ENCODE measurements around the gene SYCE3. TPM values are rescaled to one million over a fixed set of nuclear protein-coding genes. Genes with fewer than 3 reads are reported as not detected.
A peak's percentile ranks its signal among the peaks of the same experiment; 100 is the strongest.

The SYCE3 gene
- total RNA-seq, 2 experiments from 2014 or later: 0.87 to 1.0 TPM

- Mint-ChIP-seq H3K36me3 (peaks cover 21% of the 10 kb centered on the region), H3K4me3 (no peak overlapping the region), H3K4me1 (ENCODE audit: low read depth) (peaks cover 7% of the 10 kb centered on the region), H3K27ac (no peak overlapping the region), H3K27me3 (no peaks in the 10 kb centered on the region), H3K9me3 (no peaks in the 10 kb centered on the region)
- POLR2A ChIA-PET: no interaction called here
- CTCF ChIA-PET: interaction anchor here (1.4 kb wide), 1 partner anchor 10 kb away, joined by 4 read pairs; no protein-coding TSS in a partner anchor
- intact Hi-C loops (cut with micrococcal nuclease): no loop called here
- DNase-seq: no peak
Observed at GRCh38 chr22:50572965-50573364, 10.2 kb upstream of the SYCE3 start.

GRCh38 chr22:50571264-50572175, 8.8 kb upstream of the SYCE3 start:
- H3K9me3 Mint-ChIP-seq: no peaks in the 10 kb centered on the region
- no peak overlapping the region for H3K4me3 Mint-ChIP-seq
- no peaks in the 10 kb centered on the region for H3K4me1 Mint-ChIP-seq (ENCODE audit: low read depth)
- intact Hi-C loops (cut with micrococcal nuclease): no loop called here
- DNase-seq: no peak
- H3K36me3 Mint-ChIP-seq: peaks cover 19% of the 10 kb centered on the region
- no peaks in the 10 kb centered on the region for H3K27me3 Mint-ChIP-seq
- CTCF ChIA-PET: interaction anchor here (0.6 to 1.1 kb wide), 3 partner anchors 9 to 56 kb away, joined by 3 to 4 read pairs (median 3); partner anchors contain the start of genes SCO2 and SYCE3
- POLR2A ChIA-PET: interaction anchor here (0.6 to 1.5 kb wide), 2 partner anchors 9 to 34 kb away, joined by 3 to 4 read pairs; partner anchors contain the start of gene SYCE3
- H3K27ac Mint-ChIP-seq: no peak overlapping the region

GRCh38 chr22:50570861-50571260, 8.1 kb upstream of the SYCE3 start:
- ChIA-PET POLR2A (no interaction called here), CTCF (no interaction called here)
- intact Hi-C loops (cut with micrococcal nuclease): no loop called here
- H3K36me3 Mint-ChIP-seq: peaks cover 19% of the 10 kb centered on the region
- no peaks in the 10 kb centered on the region for H3K4me1 Mint-ChIP-seq (ENCODE audit: low read depth)
- H3K4me3 Mint-ChIP-seq: no peak overlapping the region
- no peaks in the 10 kb centered on the region for H3K27me3 Mint-ChIP-seq
- no peaks in the 10 kb centered on the region for H3K9me3 Mint-ChIP-seq
- H3K27ac Mint-ChIP-seq: no peak overlapping the region
- DNase-seq: no peak

GRCh38 chr22:50569896-50570535, 7.3 kb upstream of the SYCE3 start:
- H3K4me1 Mint-ChIP-seq (ENCODE audit: low read depth): no peaks in the 10 kb centered on the region
- POLR2A ChIA-PET: interaction anchor here (1.3 kb wide), 1 partner anchor 52 kb away, joined by 3 read pairs; no protein-coding TSS in a partner anchor
- CTCF ChIA-PET: no interaction called here

GRCh38 chr22:50569041-50569459, 6.3 kb upstream of the SYCE3 start:
- Mint-ChIP-seq H3K9me3 (no peaks in the 10 kb centered on the region), H3K4me1 (ENCODE audit: low read depth) (no peaks in the 10 kb centered on the region)

More at GRCh38 chr22:50569896-50570535, 7.3 kb upstream of the SYCE3 start:
- Mint-ChIP-seq H3K27me3 (no peaks in the 10 kb centered on the region), H3K9me3 (no peaks in the 10 kb centered on the region), H3K27ac (no peak overlapping the region), H3K4me3 (no peak overlapping the region), H3K36me3 (peaks cover 19% of the 10 kb centered on the region)
- no peak for DNase-seq
- intact Hi-C loops (cut with micrococcal nuclease): loop anchor here (10.0 kb wide), 1 partner anchor 45 kb away; no protein-coding TSS in a partner anchor

GRCh38 chr22:50568626-50569025, 5.9 kb upstream of the SYCE3 start:
- H3K36me3 Mint-ChIP-seq: peaks cover 19% of the 10 kb centered on the region
- DNase-seq: no peak
- intact Hi-C loops (cut with micrococcal nuclease): loop anchor here (10.0 kb wide), 1 partner anchor 46 kb away; no protein-coding TSS in a partner anchor
- H3K4me3 Mint-ChIP-seq: no peak overlapping the region
- H3K9me3 Mint-ChIP-seq: no peaks in the 10 kb centered on the region
- ChIA-PET POLR2A (interaction anchor here (1.3 kb wide), 1 partner anchor 53 kb away, joined by 3 read pairs; no protein-coding TSS in a partner anchor), CTCF (interaction anchor here (1.1 kb wide), 1 partner anchor 53 kb away, joined by 3 read pairs; no protein-coding TSS in a partner anchor)
- H3K27me3 Mint-ChIP-seq: no peaks in the 10 kb centered on the region
- peaks cover 3% of the 10 kb centered on the region for H3K4me1 Mint-ChIP-seq (ENCODE audit: low read depth)
- H3K27ac Mint-ChIP-seq: no peak overlapping the region

More at GRCh38 chr22:50569041-50569459, 6.3 kb upstream of the SYCE3 start:
- no peak overlapping the region for H3K27ac Mint-ChIP-seq
- CTCF ChIA-PET: interaction anchor here (1.1 kb wide), 1 partner anchor 52 kb away, joined by 3 read pairs; no protein-coding TSS in a partner anchor
- no peak for DNase-seq
- H3K36me3 Mint-ChIP-seq: peaks cover 19% of the 10 kb centered on the region
- POLR2A ChIA-PET: interaction anchor here (0.6 to 1.3 kb wide), 2 partner anchors 44 to 52 kb away, joined by 3 read pairs; partner anchors contain the start of gene SCO2
- H3K27me3 Mint-ChIP-seq: no peaks in the 10 kb centered on the region
- H3K4me3 Mint-ChIP-seq: no peak overlapping the region
- intact Hi-C loops (cut with micrococcal nuclease): loop anchor here (10.0 kb wide), 1 partner anchor 46 kb away; no protein-coding TSS in a partner anchor

GRCh38 chr22:50567721-50568252, 5.1 kb upstream of the SYCE3 start:
- H3K9me3 Mint-ChIP-seq: no peaks in the 10 kb centered on the region
- H3K4me3 Mint-ChIP-seq: no peak overlapping the region
- peaks cover 10% of the 10 kb centered on the region for H3K4me1 Mint-ChIP-seq (ENCODE audit: low read depth)
- ChIA-PET CTCF (interaction anchor here (0.6 kb wide), 1 partner anchor 71 kb away, joined by 3 read pairs; no protein-coding TSS in a partner anchor), POLR2A (no interaction called here)
- intact Hi-C loops (cut with micrococcal nuclease): loop anchor here (10.0 kb wide), 1 partner anchor 47 kb away; no protein-coding TSS in a partner anchor
- H3K36me3 Mint-ChIP-seq: peaks cover 19% of the 10 kb centered on the region
- no peak overlapping the region for H3K27ac Mint-ChIP-seq
- no peaks in the 10 kb centered on the region for H3K27me3 Mint-ChIP-seq
- DNase-seq: no peak

GRCh38 chr22:50564289-50564688, 1.6 kb upstream of the SYCE3 start:
- Mint-ChIP-seq H3K27ac (no peak overlapping the region), H3K9me3 (no peaks in the 10 kb centered on the region), H3K4me3 (no peak overlapping the region), H3K27me3 (no peaks in the 10 kb centered on the region), H3K4me1 (ENCODE audit: low read depth) (peaks cover 15% of the 10 kb centered on the region), H3K36me3 (peaks cover 5% of the 10 kb centered on the region)
- intact Hi-C loops (cut with micrococcal nuclease): loop anchor here (10.0 kb wide), 1 partner anchor 51 kb away; no protein-coding TSS in a partner anchor
- POLR2A ChIA-PET: interaction anchor here (1.2 to 2.9 kb wide), 4 partner anchors 13 to 57 kb away, joined by 6 to 13 read pairs (median 7); partner anchors contain the start of gene SCO2
- CTCF ChIA-PET: interaction anchor here (0.5 to 4.6 kb wide), 7 partner anchors 8 to 57 kb away, joined by 3 to 71 read pairs (median 4); partner anchors contain the start of genes NCAPH2, SCO2 and TYMP
- DNase-seq: no peak

GRCh38 chr22:50563413-50564160, 868 bp upstream of the SYCE3 start:
- H3K36me3 Mint-ChIP-seq: peaks cover 2% of the 10 kb centered on the region
- ChIA-PET CTCF (interaction anchor here (0.7 to 4.6 kb wide), 21 partner anchors 9 to 128 kb away, joined by 3 to 71 read pairs (median 6); partner anchors contain the start of genes CHKB, CPT1B, KLHDC7B and NCAPH2), POLR2A (interaction anchor here (1.0 to 2.9 kb wide), 12 partner anchors 8 to 58 kb away, joined by 3 to 29 read pairs (median 6); partner anchors contain the start of genes CHKB, CPT1B, SCO2 and TYMP)
- H3K27ac Mint-ChIP-seq: no peak overlapping the region
- H3K4me3 Mint-ChIP-seq: peak overlapping the region; percentile 90
- intact Hi-C loops (cut with micrococcal nuclease): loop anchor here (1.0 to 10.0 kb wide), 2 partner anchors 19 to 51 kb away; partner anchors contain the start of gene CHKB
- no peaks in the 10 kb centered on the region for H3K27me3 Mint-ChIP-seq
- DNase-seq: no peak
- H3K4me1 Mint-ChIP-seq (ENCODE audit: low read depth): peaks cover 15% of the 10 kb centered on the region
- H3K9me3 Mint-ChIP-seq: no peaks in the 10 kb centered on the region

- DNase-seq: no peak
- no peaks in the 10 kb centered on the region for H3K9me3 Mint-ChIP-seq
- no peaks in the 10 kb centered on the region for H3K27me3 Mint-ChIP-seq
- peak overlapping the region; percentile 49 for H3K27ac Mint-ChIP-seq
- intact Hi-C loops (cut with micrococcal nuclease): loop anchor here (1.0 to 10.0 kb wide), 6 partner anchors 13 to 53 kb away; partner anchors contain the start of genes NCAPH2 and SCO2
- no peaks in the 10 kb centered on the region for H3K36me3 Mint-ChIP-seq
- H3K4me3 Mint-ChIP-seq: peak overlapping the region; percentile 51
- ChIA-PET POLR2A (interaction anchor here (1.4 kb wide), 1 partner anchor 53 kb away, joined by 3 read pairs; no protein-coding TSS in a partner anchor), CTCF (interaction anchor here (1.1 kb wide), 1 partner anchor 36 kb away, joined by 6 read pairs; the partner anchor contains the start of gene SCO2)
- H3K4me1 Mint-ChIP-seq (ENCODE audit: low read depth): peaks cover 15% of the 10 kb centered on the region
Observed at GRCh38 chr22:50561401-50562358, 1.0 kb downstream of the SYCE3 start.

Measured in activated CD4-positive, alpha-beta memory T cell treated with anti-CD3 and anti-CD28 coated beads for 36 hours (primary cell).